Hepatocyte (in vitro differentiated cells): ENCODE measurements around the gene PLSCR5. TPM values are rescaled to one million over a fixed set of nuclear protein-coding genes. Genes with fewer than 3 reads are reported as not detected.

Source experiments
- DNase-seq: peaks from one replicate; pipeline ENCODE4 v3.0.0-alpha.2; 2016; ENCODE audit warnings: low spot score
- H2AFZ ChIP-seq: fragments of 200-600 bp; sonication (generic); 2 replicates; pipeline ENCODE4 v1.6.0; 2016; ENCODE audit warnings: antibody characterized with exemption, mild to moderate bottlenecking
- H3K27ac ChIP-seq: fragments of 200-600 bp; sonication (generic); 2 replicates; pipeline ENCODE4 v1.5.1; 2016; ENCODE audit warnings: mild to moderate bottlenecking
- H3K27me3 ChIP-seq: fragments of 200-600 bp; sonication (generic); 2 replicates; pipeline ENCODE4 v1.6.1; 2016
- H3K36me3 ChIP-seq: fragments of 200-600 bp; sonication (generic); replicated peaks from 2 replicates; pipeline ENCODE4 v1.5.1; 2016; ENCODE audit warnings: low read depth; ENCODE audit not compliant: insufficient read depth
- H3K4me1 ChIP-seq: fragments of 200-600 bp; sonication (generic); 2 replicates; pipeline ENCODE4 v1.5.1; 2016; ENCODE audit warnings: mild to moderate bottlenecking, moderate library complexity; ENCODE audit not compliant: insufficient read depth
- H3K4me2 ChIP-seq: fragments of 200-600 bp; sonication (generic); 2 replicates; pipeline ENCODE4 v1.6.0; 2016
- H3K4me3 ChIP-seq: fragments of 200-600 bp; sonication (generic); 2 replicates; pipeline ENCODE4 v1.5.1; 2016; ENCODE audit warnings: mild to moderate bottlenecking
- H3K79me2 ChIP-seq: fragments of 200-600 bp; sonication (generic); 2 replicates; pipeline ENCODE4 v1.6.0; 2017; ENCODE audit warnings: mild to moderate bottlenecking
- H3K9me2 ChIP-seq: fragments of 200-600 bp; sonication (generic); replicated peaks from 2 replicates; pipeline ENCODE4 v1.6.0; 2017; ENCODE audit warnings: mild to moderate bottlenecking; ENCODE audit not compliant: insufficient read depth
- H3K9me3 ChIP-seq: fragments of 200-600 bp; sonication (generic); 2 replicates; pipeline ENCODE4 v1.5.1; 2016; ENCODE audit warnings: low read depth, mild to moderate bottlenecking
- H4K20me1 ChIP-seq: fragments of 200-600 bp; sonication (generic); 2 replicates; pipeline ENCODE4 v1.6.0; 2016; ENCODE audit warnings: mild to moderate bottlenecking; ENCODE audit not compliant: insufficient read depth, poor library complexity, severe bottlenecking
- CTCF ChIP-seq: fragments of 200-600 bp; sonication (generic); IDR thresholded peaks from 2 replicates; pipeline ENCODE4 v1.5.1; 2016; ENCODE audit warnings: antibody characterized with exemption, mild to moderate bottlenecking; ENCODE audit not compliant: poor library complexity
- EZH2 ChIP-seq: fragments of 200-600 bp; sonication (generic); IDR thresholded peaks from 2 replicates; pipeline ENCODE4 v1.6.1; 2016; ENCODE audit warnings: antibody characterized with exemption, mild to moderate bottlenecking, borderline replicate concordance
- EZH2phosphoT487 ChIP-seq: fragments of 200-600 bp; sonication (generic); IDR thresholded peaks from one replicate; pipeline ENCODE4 v1.6.1; 2018; ENCODE audit warnings: antibody characterized with exemption, mild to moderate bottlenecking, low read depth, moderate library complexity; ENCODE audit not compliant: unreplicated experiment, severe bottlenecking
- WGBS: methylation state at CpG from one replicate; pipeline ENCODE4 v1.1.6; 2016; ENCODE audit warnings: low lambda C conversion rate; ENCODE audit errors: missing lambda C conversion rate; 5-methylcytosine and 5-hydroxymethylcytosine counted together
- polyA plus RNA-seq: library from polyadenylated mRNA; unstranded; fragments of >200 nt; fragmentation: Nextera tagmentation; extraction: Ambion mirVana; gene quantifications from 2 replicates; pipeline ENCODE4 v1.2.1, GENCODE V29; 2016
- total RNA-seq: library from RNA; depleted of rRNA; stranded (reverse); fragments of >200 nt; gene quantifications from 2 replicates; pipeline ENCODE4 v1.2.3, GENCODE V29; 2014

The PLSCR5 gene
- total and polyA plus RNA-seq, 2 experiments from 2014 or later, result 2.0 to 3.0 TPM

- Histone ChIP-seq H2AFZ (no peak overlapping the region), H3K4me1 (no peaks in the 10 kb centered on the region), H3K9me2 (no peaks in the 10 kb centered on the region), H3K27me3 (no peaks in the 10 kb centered on the region), H3K36me3 (no peaks in the 10 kb centered on the region), H4K20me1 (no peaks in the 10 kb centered on the region), H3K4me3 (no peak overlapping the region), H3K4me2 (no peak overlapping the region), H3K79me2 (no peaks in the 10 kb centered on the region), H3K27ac (no peak overlapping the region), H3K9me3 (no peaks in the 10 kb centered on the region)
- TF ChIP-seq CTCF (no peak), EZH2 (no peak), EZH2phosphoT487 (no peak)
- WGBS, result 71% methylated on average over 3 of the region's 3 CpGs
- DNase-seq, result no peak
These were observed 35.8 kb downstream of the PLSCR5 start for GRCh38 chr3:146569314-146569713.

GRCh38 chr3:146566138-146566537, 39.0 kb downstream of the PLSCR5 start:
- H4K20me1 ChIP-seq, result no peaks in the 10 kb centered on the region
- TF ChIP-seq CTCF, result no peak
- TF ChIP-seq EZH2phosphoT487, result no peak
- no peak for TF ChIP-seq EZH2
- H3K27ac ChIP-seq, result no peak overlapping the region
- H3K79me2 ChIP-seq, result no peaks in the 10 kb centered on the region
- H3K4me1 ChIP-seq, result no peaks in the 10 kb centered on the region
- H3K4me2 ChIP-seq, result no peak overlapping the region
- H3K4me3 ChIP-seq, result no peak overlapping the region
- H3K27me3 ChIP-seq, result no peaks in the 10 kb centered on the region
- H3K36me3 ChIP-seq, result no peaks in the 10 kb centered on the region
- DNase-seq, result no peak
- H3K9me3 ChIP-seq, result no peaks in the 10 kb centered on the region
- H2AFZ ChIP-seq, result no peak overlapping the region
- H3K9me2 ChIP-seq, result no peaks in the 10 kb centered on the region

GRCh38 chr3:146561879-146562278, 43.3 kb downstream of the PLSCR5 start:
- Histone ChIP-seq H3K36me3 (no peaks in the 10 kb centered on the region), H3K4me2 (no peak overlapping the region), H3K9me2 (no peaks in the 10 kb centered on the region), H3K27ac (no peak overlapping the region), H3K4me3 (no peak overlapping the region), H2AFZ (no peak overlapping the region), H4K20me1 (no peaks in the 10 kb centered on the region), H3K27me3 (no peaks in the 10 kb centered on the region), H3K9me3 (no peaks in the 10 kb centered on the region), H3K4me1 (no peaks in the 10 kb centered on the region), H3K79me2 (no peaks in the 10 kb centered on the region)
- WGBS, result 100% methylated on average over 1 of the region's 1 CpG
- DNase-seq, result no peak
- no peak for TF ChIP-seq EZH2
- no peak for TF ChIP-seq EZH2phosphoT487
- TF ChIP-seq CTCF, result no peak

GRCh38 chr3:146561463-146561862, 43.7 kb downstream of the PLSCR5 start:
- H3K36me3 ChIP-seq, result no peaks in the 10 kb centered on the region
- H2AFZ ChIP-seq, result no peak overlapping the region
- no peaks in the 10 kb centered on the region for H4K20me1 ChIP-seq
- no peaks in the 10 kb centered on the region for H3K79me2 ChIP-seq
- no peaks in the 10 kb centered on the region for H3K9me3 ChIP-seq
- H3K4me2 ChIP-seq, result no peak overlapping the region
- no peaks in the 10 kb centered on the region for H3K9me2 ChIP-seq
- H3K27me3 ChIP-seq, result no peaks in the 10 kb centered on the region
- DNase-seq, result no peak
- H3K4me3 ChIP-seq, result no peak overlapping the region
- no peaks in the 10 kb centered on the region for H3K4me1 ChIP-seq
- no peak for TF ChIP-seq EZH2phosphoT487
- no peak for TF ChIP-seq EZH2
- no peak for TF ChIP-seq CTCF
- WGBS, result 85% methylated on average over 1 of the region's 1 CpG
- H3K27ac ChIP-seq, result no peak overlapping the region
